DMS53 treated with DMSO at 0.1 percent for 48 hours (cell line): ENCODE measurements around the gene GCM1.
A peak's percentile ranks its signal among the peaks of the same experiment; 100 is the strongest.

Experiments used
- DNase-seq: peaks from one replicate; lab custom pipeline; 2025; ENCODE audit not compliant: unreplicated experiment; lab: John Stamatoyannopoulos, UW

GCM1 gene

DNA sequence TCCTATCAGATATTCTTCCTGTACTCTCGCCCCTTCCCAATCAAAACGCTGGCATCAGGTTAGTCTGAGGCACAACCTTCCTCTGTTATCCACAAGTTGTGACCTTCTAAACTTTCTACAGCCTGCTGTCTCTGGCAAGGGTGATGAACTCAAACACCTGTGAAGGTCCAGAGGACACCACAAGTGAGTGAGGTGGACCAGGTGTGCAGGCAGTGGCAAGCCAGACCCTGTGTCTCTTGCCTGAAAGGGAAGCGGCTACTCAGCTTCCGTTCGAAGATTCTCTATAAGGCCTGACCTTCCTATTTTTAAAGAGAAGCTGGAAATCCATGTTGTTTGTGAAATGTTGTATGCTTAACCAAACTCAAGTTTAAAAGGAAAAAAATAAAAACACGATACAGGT is 36.8 kb downstream of the GCM1 start:
- no peak for DNase-seq

DNA sequence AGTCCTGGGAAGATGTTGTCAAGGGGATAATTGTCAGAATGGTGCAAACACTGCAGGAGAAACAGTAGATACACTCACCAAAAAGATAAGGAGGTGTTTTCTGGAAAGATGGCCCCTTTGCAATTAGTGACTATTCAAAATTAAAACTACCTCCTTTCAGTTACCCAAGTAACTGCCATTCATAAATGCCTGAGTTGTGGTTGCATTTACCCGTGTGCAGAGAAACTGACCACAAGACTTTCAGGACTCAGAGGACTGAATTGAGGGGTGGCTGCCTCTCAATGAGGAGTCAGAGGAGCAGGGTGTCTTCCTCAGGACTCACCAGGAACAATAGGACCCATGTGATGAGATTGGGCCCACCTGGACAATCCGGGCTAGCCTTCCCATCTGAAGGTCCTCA is 39.0 kb downstream of the GCM1 start:
- no peak for DNase-seq

GRCh38 chr6:53107091-53107490 is 41.5 kb downstream of the GCM1 start:
- no peak for DNase-seq

- no peak for DNase-seq
Observed at GRCh38 chr6:53104916-53105315, 43.7 kb downstream of the GCM1 start.

DNA sequence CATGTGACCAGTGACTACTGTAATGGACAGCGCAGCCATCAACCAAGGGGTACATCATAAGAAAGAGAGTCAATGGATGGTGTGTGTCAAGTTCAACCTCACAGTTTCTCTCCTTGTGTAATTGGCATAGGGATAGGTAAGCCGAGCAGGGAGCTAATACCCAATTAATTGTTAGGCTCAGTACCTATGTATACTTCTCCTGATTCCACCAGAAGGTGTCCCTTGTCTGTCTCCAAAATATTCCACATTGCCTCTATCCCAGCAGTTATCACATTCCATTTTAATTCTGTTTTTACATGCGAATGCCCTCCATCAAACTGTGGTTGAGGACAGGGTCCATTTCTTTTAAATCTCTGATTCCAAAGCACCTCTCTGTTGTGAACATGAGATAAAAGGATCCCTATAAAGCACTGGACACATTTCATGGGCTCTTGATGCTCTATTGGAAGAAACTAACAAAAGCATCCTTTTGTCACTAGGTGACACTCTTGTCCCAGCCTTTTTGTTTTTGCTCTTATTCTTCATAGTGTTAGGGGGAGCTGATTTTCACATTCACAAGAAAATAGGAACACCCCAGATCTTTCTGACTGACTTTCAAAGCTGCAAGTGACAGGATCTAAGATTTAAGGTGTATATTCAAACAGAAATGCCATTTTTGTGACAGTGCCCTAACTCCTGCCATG is 44.5 kb downstream of the GCM1 start:
- peak; percentile 36 for DNase-seq

GRCh38 chr6:53101006-53101405 is 47.6 kb downstream of the GCM1 start:
- DNase-seq = no peak

DNA sequence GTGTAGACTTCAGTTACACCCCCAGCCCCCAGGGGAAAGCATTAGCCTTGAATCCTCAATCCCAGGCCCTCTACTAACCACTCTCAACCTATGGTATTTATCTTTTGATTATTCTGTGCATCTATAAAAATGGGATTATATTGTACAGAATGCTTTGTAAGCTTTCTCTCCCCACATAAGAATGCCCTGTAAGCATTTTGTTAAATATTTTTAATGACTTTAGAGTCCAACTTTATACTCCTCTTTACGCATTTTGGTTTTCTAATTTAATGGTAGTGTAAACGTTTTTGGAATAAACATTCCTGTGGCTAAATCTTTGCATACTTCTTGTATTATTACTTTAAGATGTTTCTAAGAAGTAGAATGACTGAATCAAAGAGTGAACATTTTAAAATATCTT is 48.1 kb downstream of the GCM1 start:
- DNase-seq = no peak

DNA sequence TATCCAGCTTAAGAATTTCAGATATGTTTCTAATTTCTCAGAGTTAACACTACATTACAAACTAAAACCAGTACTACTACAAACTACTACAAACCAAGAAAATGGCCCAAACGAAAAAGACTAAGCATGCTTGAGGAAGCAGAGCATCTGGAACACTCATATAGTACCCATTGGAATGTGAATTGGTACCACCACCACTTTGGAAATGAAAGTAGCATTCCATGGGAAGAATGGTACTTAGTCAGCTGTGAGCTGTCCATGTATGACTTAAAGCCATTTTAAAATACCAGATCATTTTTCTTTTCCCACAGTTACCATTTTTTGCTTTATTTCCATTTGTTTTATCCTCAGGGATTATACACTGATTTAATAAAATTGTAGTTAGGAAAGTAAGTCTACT is 52.9 kb downstream of the GCM1 start:
- no peak for DNase-seq

DNA sequence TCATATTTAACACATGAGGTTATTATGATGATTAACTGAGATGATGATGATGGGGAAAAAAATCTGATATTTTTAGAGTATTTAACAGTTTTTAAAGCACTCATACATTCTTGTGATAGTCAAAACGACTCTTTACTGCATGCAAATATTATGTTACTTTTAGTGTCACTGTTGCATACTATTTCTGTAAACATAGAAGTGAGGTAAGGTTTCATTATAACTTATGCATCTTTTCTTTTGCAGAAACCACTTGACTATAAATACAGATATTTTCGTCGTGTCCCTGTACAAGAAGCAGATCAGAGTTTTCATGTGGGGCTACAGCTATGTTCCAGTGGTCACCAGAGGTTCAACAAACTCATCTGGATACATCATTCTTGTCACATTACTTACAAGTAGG is 53.4 kb downstream of the GCM1 start:
- no peak for DNase-seq

- DNase-seq = no peak
Observed at GRCh38 chr6:53090576-53090975, 58.1 kb downstream of the GCM1 start.

DNA sequence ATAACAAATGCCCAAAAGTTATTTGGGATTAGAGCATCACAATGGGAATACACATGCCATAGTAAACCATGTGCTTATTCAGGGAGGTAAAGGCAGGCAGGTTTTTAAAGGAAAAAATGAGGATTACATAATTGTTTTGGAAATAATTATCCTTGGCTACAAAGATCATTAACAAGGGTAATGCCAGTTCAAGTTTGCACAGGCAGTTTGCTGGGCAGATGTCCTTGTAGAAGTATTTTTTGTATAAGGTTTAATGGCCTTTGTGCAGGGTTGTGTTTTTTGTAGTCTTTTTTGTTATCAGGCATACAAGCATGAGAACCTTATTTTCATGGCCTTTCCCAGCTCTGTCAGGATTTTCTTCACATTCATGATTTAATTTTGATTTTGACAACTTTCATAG is 58.7 kb downstream of the GCM1 start:
- no peak for DNase-seq

GRCh38 chr6:53086302-53086701 is 62.3 kb downstream of the GCM1 start:
- DNase-seq = no peak

DNA sequence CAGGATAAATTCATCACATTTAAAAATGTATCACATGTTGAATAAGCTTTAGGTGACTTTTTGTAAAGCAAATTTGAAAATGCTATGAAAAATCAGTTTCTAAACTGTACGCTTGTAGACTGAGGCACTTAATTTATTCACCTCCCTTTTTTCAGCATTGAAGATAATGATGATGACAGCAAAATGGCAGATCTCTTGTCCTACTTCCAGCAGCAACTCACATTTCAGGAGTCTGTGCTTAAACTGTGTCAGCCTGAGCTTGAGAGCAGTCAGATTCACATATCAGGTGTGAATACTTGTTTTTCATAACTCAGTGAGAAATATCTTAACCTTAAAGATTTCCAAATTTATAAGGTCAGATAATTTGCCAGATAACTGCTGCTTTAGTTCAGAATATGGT is 67.8 kb downstream of the GCM1 start:
- no peak for DNase-seq
